ENCODE data around the gene C1R. TPM values are rescaled to one million over a fixed set of nuclear protein-coding genes. Genes with fewer than 3 reads are reported as not detected.

C1R gene
- total and polyA plus RNA-seq, 5 donors, result 201 to 447 (median 340) TPM

GRCh38 chr12:7068994-7069346 lies 23.3 kb downstream of the C1R start:
- ATAC-seq (peak; percentile 12 to 76), DNase-seq (no peak)
- 16% methylated on average over 2 of the region's 2 CpGs for WGBS
- peaks cover 11% of the 10 kb centered on the region for H3K4me1 ChIP-seq (ENCODE audit: control insufficient read depth, insufficient read depth, low read length)
- no peaks in the 10 kb centered on the region for H3K9me3 ChIP-seq (ENCODE audit: control insufficient read depth, low read length)
- H3K4me3 ChIP-seq (ENCODE audit: low read length), result no peak overlapping the region
- H3K27me3 ChIP-seq (ENCODE audit: control insufficient read depth, insufficient read depth), result no peaks in the 10 kb centered on the region
- intact Hi-C loops (cut with DNase I), result no loop called here
- no peak overlapping the region for H3K27ac ChIP-seq (ENCODE audit: low read length)

GRCh38 chr12:7068240-7068993 lies 23.8 kb downstream of the C1R start:
- DNase-seq (peak; percentile 46 to 79 (median 65)), ATAC-seq (peak; percentile 84 to 86)
- Histone ChIP-seq H3K4me3 (ENCODE audit: low read length) (no peak overlapping the region), H3K9me3 (ENCODE audit: control insufficient read depth, low read length) (no peaks in the 10 kb centered on the region), H3K27me3 (ENCODE audit: control insufficient read depth, insufficient read depth) (no peaks in the 10 kb centered on the region), H3K4me1 (ENCODE audit: control insufficient read depth, insufficient read depth, low read length) (peaks cover 11% of the 10 kb centered on the region), H3K27ac (ENCODE audit: low read length) (peak overlapping the region; percentile 43)
- intact Hi-C loops (cut with DNase I), result no loop called here
- WGBS, result 43% methylated on average over 11 of the region's 11 CpGs

GRCh38 chr12:7067096-7067495 lies 25.1 kb downstream of the C1R start:
- ATAC-seq (no peak), DNase-seq (no peak)
- no peaks in the 10 kb centered on the region for H3K9me3 ChIP-seq (ENCODE audit: control insufficient read depth, low read length)
- H3K4me1 ChIP-seq (ENCODE audit: control insufficient read depth, insufficient read depth, low read length), result peaks cover 11% of the 10 kb centered on the region
- intact Hi-C loops (cut with DNase I), result no loop called here
- no peaks in the 10 kb centered on the region for H3K27me3 ChIP-seq (ENCODE audit: control insufficient read depth, insufficient read depth)
- no peak overlapping the region for H3K4me3 ChIP-seq (ENCODE audit: low read length)
- 81% methylated on average over 7 of the region's 7 CpGs for WGBS
- H3K27ac ChIP-seq (ENCODE audit: low read length), result no peak overlapping the region

- intact Hi-C loops (cut with DNase I), result no loop called here
- no peak overlapping the region for H3K4me3 ChIP-seq (ENCODE audit: low read length)
- H3K4me1 ChIP-seq (ENCODE audit: control insufficient read depth, insufficient read depth, low read length), result peaks cover 11% of the 10 kb centered on the region
- WGBS, result 94% methylated on average over 2 of the region's 2 CpGs
- H3K9me3 ChIP-seq (ENCODE audit: control insufficient read depth, low read length), result no peaks in the 10 kb centered on the region
- no peak overlapping the region for H3K27ac ChIP-seq (ENCODE audit: low read length)
- no peaks in the 10 kb centered on the region for H3K27me3 ChIP-seq (ENCODE audit: control insufficient read depth, insufficient read depth)
- DNase-seq (no peak), ATAC-seq (no peak)
Observed at GRCh38 chr12:7066596-7066995, 25.6 kb downstream of the C1R start.

- Histone ChIP-seq H3K9me3 (ENCODE audit: control insufficient read depth, low read length) (no peaks in the 10 kb centered on the region), H3K4me3 (ENCODE audit: low read length) (no peak overlapping the region), H3K27ac (ENCODE audit: low read length) (no peak overlapping the region), H3K27me3 (ENCODE audit: control insufficient read depth, insufficient read depth) (no peaks in the 10 kb centered on the region), H3K4me1 (ENCODE audit: control insufficient read depth, insufficient read depth, low read length) (peaks cover 11% of the 10 kb centered on the region)
- DNase-seq (no peak), ATAC-seq (no peak)
- WGBS, result 90% methylated on average over 7 of the region's 7 CpGs
- intact Hi-C loops (cut with DNase I), result no loop called here
Observed at GRCh38 chr12:7065073-7065623, 27.1 kb downstream of the C1R start.

DNA sequence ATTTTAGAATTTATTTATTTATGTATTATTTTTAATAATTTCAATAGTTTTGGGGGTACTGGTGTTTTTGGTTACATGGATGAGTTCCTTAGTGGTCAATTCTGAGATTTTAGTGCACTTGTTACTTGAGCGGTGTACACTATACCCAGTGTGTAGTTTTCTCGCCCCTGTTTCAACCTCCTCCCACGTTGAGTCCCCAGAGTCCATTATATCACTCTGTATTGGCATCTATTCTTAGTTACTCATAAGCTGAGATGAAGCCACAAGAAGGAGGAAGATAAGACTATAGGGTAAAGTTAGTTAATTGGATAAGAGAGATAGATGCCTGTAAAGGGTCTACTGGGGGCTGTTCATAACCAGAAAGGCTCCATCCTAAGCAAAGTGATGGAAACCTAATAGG lies 27.7 kb downstream of the C1R start:
- 55% methylated on average over 3 of the region's 3 CpGs for WGBS
- ATAC-seq (no peak), DNase-seq (no peak)
- Histone ChIP-seq H3K27ac (ENCODE audit: low read length) (no peak overlapping the region), H3K27me3 (ENCODE audit: control insufficient read depth, insufficient read depth) (no peaks in the 10 kb centered on the region), H3K4me3 (ENCODE audit: low read length) (no peak overlapping the region), H3K4me1 (ENCODE audit: control insufficient read depth, insufficient read depth, low read length) (peaks cover 11% of the 10 kb centered on the region), H3K9me3 (ENCODE audit: control insufficient read depth, low read length) (no peaks in the 10 kb centered on the region)
- intact Hi-C loops (cut with DNase I), result loop anchor here in 2 of 4 donors (5.0 kb wide), 2 partner anchors 43 to 48 kb away; partner anchors contain the start of gene C1RL (in 1 of the 2)

DNA sequence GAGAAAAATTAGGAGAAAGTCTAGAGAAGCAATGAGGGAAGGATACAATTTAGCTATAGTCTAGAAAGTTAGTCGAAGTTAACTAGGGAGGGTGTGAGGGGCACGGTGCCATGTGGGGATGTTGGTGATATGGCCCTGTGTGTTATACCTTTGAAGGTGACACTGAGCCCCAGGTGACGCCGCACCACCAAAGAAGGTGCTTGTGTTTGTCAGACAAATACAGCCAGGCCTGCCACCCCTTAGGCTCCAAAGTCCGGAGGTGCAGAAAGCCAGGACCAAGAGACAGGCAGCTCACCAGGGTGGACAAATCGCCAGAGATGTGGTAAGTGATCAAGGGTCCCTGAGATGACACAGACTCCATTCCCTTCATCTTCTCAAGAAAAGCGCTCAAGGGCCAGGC lies 30.6 kb downstream of the C1R start:
- WGBS, result 95% methylated on average over 7 of the region's 7 CpGs
- intact Hi-C loops (cut with DNase I), result loop anchor here in 2 of 4 donors (5.0 kb wide), 2 partner anchors 46 to 51 kb away; partner anchors contain the start of gene C1RL (in 1 of the 2)
- Histone ChIP-seq H3K4me3 (ENCODE audit: low read length) (peak overlapping the region; percentile 44), H3K27ac (ENCODE audit: low read length) (no peak overlapping the region), H3K4me1 (ENCODE audit: control insufficient read depth, insufficient read depth, low read length) (no peaks in the 10 kb centered on the region), H3K27me3 (ENCODE audit: control insufficient read depth, insufficient read depth) (no peaks in the 10 kb centered on the region), H3K9me3 (ENCODE audit: control insufficient read depth, low read length) (no peaks in the 10 kb centered on the region)
- no peak for ATAC-seq
- DNase-seq, result no peak

GRCh38 chr12:7061138-7061537 lies 31.1 kb downstream of the C1R start:
- intact Hi-C loops (cut with DNase I), result loop anchor here in 2 of 4 donors (5.0 kb wide), 2 partner anchors 46 to 51 kb away; partner anchors contain the start of gene C1RL (in 1 of the 2)
- peak; percentile 10 to 11 for ATAC-seq
- DNase-seq, result no peak

DNA sequence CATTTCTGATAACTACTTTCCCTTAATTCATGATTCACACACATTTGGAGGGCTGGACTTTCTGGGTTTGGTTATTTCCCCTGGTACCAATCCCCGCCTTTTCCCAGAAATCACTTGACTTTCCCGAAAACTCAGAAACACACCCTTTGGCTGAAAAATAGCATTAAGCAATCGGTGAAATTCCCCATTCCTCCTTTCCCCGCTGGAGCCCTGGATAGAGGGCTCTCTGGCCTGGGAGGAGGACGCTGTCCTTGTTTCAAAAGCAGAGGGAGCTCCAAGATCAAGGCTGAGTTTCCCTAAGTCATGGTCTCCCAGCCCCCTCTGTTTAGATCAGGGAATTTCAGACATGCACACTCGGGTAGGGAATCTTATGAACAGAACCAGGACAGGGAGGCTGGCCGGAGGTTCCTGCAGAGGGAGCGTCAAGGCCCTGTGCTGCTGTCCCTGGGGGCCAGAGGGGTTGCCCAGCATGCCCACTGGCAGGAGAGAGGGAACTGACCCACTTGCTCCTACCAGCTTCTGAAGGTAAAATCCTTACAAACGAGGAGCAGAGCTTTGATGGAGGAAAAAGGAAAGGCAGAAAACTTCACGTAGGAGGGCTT lies 31.8 kb downstream of the C1R start, which contains the start of gene C1S:
TSS of gene C1S (plus strand) at position 366 of the 602 bp plus-strand sequence. CDS start 1,195 bp downstream, outside the sequence.
- intact Hi-C loops (cut with DNase I), result loop anchor here in 2 of 4 donors (5.0 kb wide), 2 partner anchors 47 to 52 kb away; partner anchors contain the start of gene C1RL (in 1 of the 2)
- Histone ChIP-seq H3K27me3 (ENCODE audit: control insufficient read depth, insufficient read depth) (no peaks in the 10 kb centered on the region), H3K4me3 (ENCODE audit: low read length) (peak within 1 kb of the TSS; percentile 44), H3K27ac (ENCODE audit: low read length) (peak within 1 kb of the TSS; percentile 92), H3K9me3 (ENCODE audit: control insufficient read depth, low read length) (no peaks in the 10 kb centered on the region), H3K4me1 (ENCODE audit: control insufficient read depth, insufficient read depth, low read length) (no peaks in the 10 kb centered on the region)
- DNase-seq (peak; percentile 77 to 86 (median 84)), ATAC-seq (peak; percentile 98)
- WGBS, result 17% methylated on average over 10 of the region's 10 CpGs

More at GRCh38 chr12:7061138-7061537, 31.1 kb downstream of the C1R start:
- H3K4me1 ChIP-seq (ENCODE audit: control insufficient read depth, insufficient read depth, low read length), result no peaks in the 10 kb centered on the region
- WGBS, result 64% methylated on average over 13 of the region's 13 CpGs
- no peaks in the 10 kb centered on the region for H3K9me3 ChIP-seq (ENCODE audit: control insufficient read depth, low read length)
- H3K4me3 ChIP-seq (ENCODE audit: low read length), result peak overlapping the region; percentile 44
- no peaks in the 10 kb centered on the region for H3K27me3 ChIP-seq (ENCODE audit: control insufficient read depth, insufficient read depth)
- H3K27ac ChIP-seq (ENCODE audit: low read length), result peak overlapping the region; percentile 15

DNA sequence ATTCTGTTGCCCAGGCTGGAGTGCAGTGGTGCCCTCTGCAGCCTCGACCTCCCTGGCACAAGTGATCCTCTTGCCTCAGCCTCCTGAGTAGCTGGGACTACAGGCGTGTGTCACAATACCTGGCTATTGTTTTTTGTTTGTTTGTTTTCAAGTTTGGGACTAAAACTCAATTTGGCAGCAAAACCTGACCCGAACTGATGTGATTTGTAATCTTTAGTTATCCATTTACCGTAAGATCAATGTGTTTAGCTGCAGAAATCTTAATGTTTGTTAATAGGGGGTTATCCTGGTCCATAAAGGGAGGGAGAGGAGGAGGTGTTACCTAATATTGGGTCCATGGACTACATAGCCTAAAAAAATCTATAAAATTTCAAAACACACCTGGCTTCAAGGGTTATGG lies 32.5 kb downstream of the C1R start:
- Histone ChIP-seq H3K27me3 (ENCODE audit: control insufficient read depth, insufficient read depth) (no peaks in the 10 kb centered on the region), H3K27ac (ENCODE audit: low read length) (no peak overlapping the region), H3K9me3 (ENCODE audit: control insufficient read depth, low read length) (no peaks in the 10 kb centered on the region), H3K4me1 (ENCODE audit: control insufficient read depth, insufficient read depth, low read length) (no peaks in the 10 kb centered on the region), H3K4me3 (ENCODE audit: low read length) (no peak overlapping the region)
- WGBS, result 93% methylated on average over 4 of the region's 4 CpGs
- intact Hi-C loops (cut with DNase I), result loop anchor here in 2 of 4 donors (5.0 kb wide), 2 partner anchors 48 to 53 kb away; partner anchors contain the start of gene C1RL (in 1 of the 2)
- DNase-seq (no peak), ATAC-seq (peak in 1 of 2 donors; percentile 5)
